Kidney (tissue), 14 donors: ENCODE data around the gene CRADD. TPM values are rescaled to one million over a fixed set of nuclear protein-coding genes. Genes with fewer than 3 reads are reported as not detected.

ENCODE experiments used
- DNase-seq, 5 donors: peaks; one replicate each; pipeline ENCODE4 v3.0.0-alpha.2; 2013 to 2020
- FAIRE-seq: peaks from 2 replicates; lab custom pipeline; 2012; peaks lifted over from hg19 to GRCh38; lab: Jason Lieb, UNC
- H3K27ac ChIP-seq, 2 donors: one replicate each; pipeline ENCODE4 v1.7.0; 2013; ENCODE audit warnings: low read depth in 2 of 2, low read length in 2 of 2, inconsistent platforms in 1 of 2
- H3K27me3 ChIP-seq: one replicate; pipeline ENCODE4 v1.7.1; 2013; ENCODE audit warnings: low read length, inconsistent platforms; ENCODE audit not compliant: control insufficient read depth, insufficient read depth
- H3K36me3 ChIP-seq, 3 donors: one replicate each; pipeline versions ENCODE4 v1.7.0 to v1.7.1; 2013; ENCODE audit warnings: low read length in 3 of 3, control low read depth in 1 of 3, inconsistent platforms in 1 of 3; ENCODE audit not compliant: insufficient read depth in 3 of 3, control insufficient read depth in 2 of 3
- H3K4me1 ChIP-seq, 3 donors: one replicate each; pipeline versions ENCODE4 v1.7.0 to v1.7.1; 2013; ENCODE audit warnings: low read length in 3 of 3, inconsistent platforms in 1 of 3, low read depth in 1 of 3; ENCODE audit not compliant: control insufficient read depth in 2 of 3, insufficient read depth in 2 of 3
- H3K4me3 ChIP-seq, 3 donors: one replicate each; pipeline versions ENCODE4 v1.7.0 to v1.8.1; 2013; ENCODE audit warnings: low read length in 3 of 3, control low read depth in 1 of 3, inconsistent platforms in 1 of 3
- H3K9ac ChIP-seq, 3 donors: one replicate each; pipeline versions ENCODE4 v1.7.0 to v1.7.1; 2013; ENCODE audit warnings: low read length in 3 of 3, control low read depth in 1 of 3, inconsistent platforms in 1 of 3
- H3K9me3 ChIP-seq, 3 donors: one replicate each; pipeline versions ENCODE4 v1.7.0 to v1.7.1; 2013; ENCODE audit warnings: low read length in 3 of 3, control low read depth in 1 of 3, inconsistent platforms in 1 of 3; ENCODE audit not compliant: control insufficient read depth in 2 of 3, insufficient read depth in 1 of 3
- CTCF ChIP-seq: IDR thresholded peaks from 3 replicates; pipeline ENCODE4 v1.5.1; 2012; ENCODE audit warnings: mild to moderate bottlenecking, moderate library complexity, borderline replicate concordance; ENCODE audit not compliant: insufficient read depth; ENCODE audit errors: extremely low read depth
- intact Hi-C: fragments of 100-400 bp; cut with DNase I; formaldehyde crosslinking; loops from one replicate; pipeline ENCODE4 v1.11.1; 2022
- polyA plus RNA-seq: library from polyadenylated mRNA; stranded (reverse); fragments of 350-450 nt; fragmentation: Illumina TruSeq; extraction: RNeasy Lipid Tissue Mini Kit (QIAGEN cat#74804); gene quantifications from one replicate; pipeline ENCODE4 v1.2.3, GENCODE V29; 2014; ENCODE audit warnings: low read depth, low replicate concordance; ENCODE audit not compliant: insufficient read depth
- total RNA-seq: library from RNA; stranded (reverse); fragmentation: NEBNext Ultra II Directional; extraction: Animal tissue kit (Norgen Biotek cat#: 25700); gene quantifications from one replicate; pipeline ENCODE4 v1.2.1, GENCODE V29; 2021
- donor health status: control.
- donor health status: control.
- donor health status: control.
- donor health status: control.
- donor health status: control.
- donor health status: DM: yes; HTN: yes; CAD: no.
- donor health status: Normal renal cell carcinoma (clear cell type).

CRADD gene
- total and polyA plus RNA-seq, 2 donors from 2014 or later, result 19.1 to 28.8 TPM

- DNase-seq, result no peak
- H3K9me3 ChIP-seq, result no peaks in the 10 kb centered on the region
- intact Hi-C loops, result no loop called here
- no peak overlapping the region for H3K9ac ChIP-seq
- no peak overlapping the region for H3K27ac ChIP-seq
- no peaks in the 10 kb centered on the region for H3K27me3 ChIP-seq
- no peaks in the 10 kb centered on the region for H3K4me1 ChIP-seq
- no peaks in the 10 kb centered on the region for H3K36me3 ChIP-seq
- no peak for FAIRE-seq
- TF ChIP-seq CTCF, result no peak
- no peak overlapping the region for H3K4me3 ChIP-seq
Observed at GRCh38 chr12:93908846-93909567, 231.8 kb downstream of the CRADD start.

GRCh38 chr12:93911396-93911795 lies 234.2 kb downstream of the CRADD start:
- Histone ChIP-seq H3K36me3 (no peaks in the 10 kb centered on the region), H3K9ac (no peak overlapping the region), H3K4me1 (no peaks in the 10 kb centered on the region), H3K9me3 (no peaks in the 10 kb centered on the region), H3K4me3 (no peak overlapping the region), H3K27ac (no peak overlapping the region), H3K27me3 (no peaks in the 10 kb centered on the region)
- intact Hi-C loops, result no loop called here
- DNase-seq (no peak), FAIRE-seq (no peak)
- TF ChIP-seq CTCF, result no peak

GRCh38 chr12:93912086-93912733 lies 235.0 kb downstream of the CRADD start:
- FAIRE-seq (no peak), DNase-seq (no peak)
- Histone ChIP-seq H3K27ac (no peak overlapping the region), H3K27me3 (no peaks in the 10 kb centered on the region), H3K9ac (no peak overlapping the region), H3K36me3 (no peaks in the 10 kb centered on the region), H3K4me3 (no peak overlapping the region), H3K4me1 (no peaks in the 10 kb centered on the region), H3K9me3 (no peaks in the 10 kb centered on the region)
- intact Hi-C loops, result no loop called here
- no peak for TF ChIP-seq CTCF
